ENCODE data around the gene CD40. TPM values are rescaled to one million over a fixed set of nuclear protein-coding genes. Genes with fewer than 3 reads are reported as not detected.

CD40 gene
- total RNA-seq, 3 donors from 2014 or later = 11.7 to 21.6 (median 17.0) TPM

DNA sequence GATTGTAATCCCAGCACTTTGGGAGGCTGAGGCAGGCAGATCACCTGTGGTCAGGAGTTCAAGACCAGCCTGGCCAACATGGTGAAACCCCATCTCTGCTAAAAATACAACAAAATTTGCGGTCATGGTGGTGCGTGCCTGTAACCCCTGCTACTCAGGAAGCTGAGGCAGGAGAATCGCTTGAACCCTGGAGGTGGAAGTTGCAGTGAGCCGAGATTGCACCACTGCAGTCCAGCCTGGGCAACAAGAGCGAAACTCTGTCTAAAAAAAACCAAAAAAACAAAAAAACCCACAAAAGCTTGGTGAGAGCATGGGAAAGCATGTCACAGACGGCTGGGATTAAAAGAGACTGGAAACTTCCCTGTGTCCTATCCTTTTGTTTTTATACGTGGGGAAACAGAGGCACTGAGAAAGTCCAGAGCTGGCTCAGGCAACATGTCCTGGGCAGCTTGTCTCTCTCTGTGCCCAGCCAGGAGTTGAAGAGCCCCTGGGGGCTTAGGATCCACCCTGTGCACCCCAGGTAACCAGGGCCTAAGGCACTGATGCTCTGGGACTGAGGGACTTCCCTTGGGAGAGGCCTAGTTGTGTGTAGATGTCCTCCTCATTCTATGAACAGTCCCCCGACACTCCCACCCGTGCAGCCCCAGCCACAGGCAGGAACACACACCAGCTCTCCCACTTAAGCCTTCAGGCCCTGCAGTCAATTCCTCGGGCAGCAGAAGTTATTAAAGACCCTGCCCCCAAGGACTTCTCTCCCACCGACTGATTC is 16.0 kb downstream of the CD40 start:
- Histone ChIP-seq H3K4me1 (peaks cover 0 to 13% of the 10 kb centered on the region in 2 donors), H3K9me3 (no peaks in the 10 kb centered on the region), H3K4me3 (no peak overlapping the region), H3K36me3 (no peaks in the 10 kb centered on the region), H3K27me3 (peaks cover 0 to 9% of the 10 kb centered on the region in 2 donors), H3K27ac (no peak overlapping the region)
- DNase-seq (ENCODE audit: low spot score in 2 of 2) = no peak
- intact Hi-C loops (cut with DNase I; ENCODE audit: low total_unique reads) = no loop called here
- TF ChIP-seq POLR2AphosphoS5 (IDR thresholded peaks at IDR 0.05) (no peak), POLR2A (IDR thresholded peaks at IDR 0.05) (no peak)
- TF ChIP-seq, protein P1, sequence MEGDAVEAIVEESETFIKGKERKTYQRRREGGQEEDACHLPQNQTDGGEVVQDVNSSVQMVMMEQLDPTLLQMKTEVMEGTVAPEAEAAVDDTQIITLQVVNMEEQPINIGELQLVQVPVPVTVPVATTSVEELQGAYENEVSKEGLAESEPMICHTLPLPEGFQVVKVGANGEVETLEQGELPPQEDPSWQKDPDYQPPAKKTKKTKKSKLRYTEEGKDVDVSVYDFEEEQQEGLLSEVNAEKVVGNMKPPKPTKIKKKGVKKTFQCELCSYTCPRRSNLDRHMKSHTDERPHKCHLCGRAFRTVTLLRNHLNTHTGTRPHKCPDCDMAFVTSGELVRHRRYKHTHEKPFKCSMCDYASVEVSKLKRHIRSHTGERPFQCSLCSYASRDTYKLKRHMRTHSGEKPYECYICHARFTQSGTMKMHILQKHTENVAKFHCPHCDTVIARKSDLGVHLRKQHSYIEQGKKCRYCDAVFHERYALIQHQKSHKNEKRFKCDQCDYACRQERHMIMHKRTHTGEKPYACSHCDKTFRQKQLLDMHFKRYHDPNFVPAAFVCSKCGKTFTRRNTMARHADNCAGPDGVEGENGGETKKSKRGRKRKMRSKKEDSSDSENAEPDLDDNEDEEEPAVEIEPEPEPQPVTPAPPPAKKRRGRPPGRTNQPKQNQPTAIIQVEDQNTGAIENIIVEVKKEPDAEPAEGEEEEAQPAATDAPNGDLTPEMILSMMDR (IDR thresholded peaks at IDR 0.05) = no peak

DNA sequence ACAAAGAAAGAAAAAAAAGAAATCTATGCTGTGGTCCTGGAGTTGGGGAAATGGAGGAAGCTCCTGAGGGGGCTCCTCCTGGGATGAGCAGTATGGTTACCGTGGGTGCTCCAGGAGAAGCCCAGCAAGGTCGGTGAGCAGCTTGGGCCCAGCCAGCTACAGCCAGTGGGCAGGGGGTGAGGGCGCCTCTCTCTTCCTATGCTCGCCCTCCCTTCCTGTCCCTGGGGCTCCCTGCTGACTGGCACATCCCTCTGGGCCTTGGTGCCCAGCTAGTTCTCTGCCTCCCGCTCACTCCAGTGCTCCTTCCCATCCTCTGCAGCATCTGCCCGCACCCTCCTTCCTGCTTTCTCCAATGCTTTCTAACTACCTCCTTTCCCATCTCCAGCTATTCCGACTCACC is 16.6 kb downstream of the CD40 start:
- intact Hi-C loops (cut with DNase I; ENCODE audit: low total_unique reads) = no loop called here
- H3K27me3 ChIP-seq = peaks cover 0 to 15% of the 10 kb centered on the region in 2 donors
- no peak overlapping the region for H3K4me3 ChIP-seq
- no peak overlapping the region for H3K27ac ChIP-seq
- no peak for DNase-seq (ENCODE audit: low spot score in 2 of 2)
- peaks cover 0 to 13% of the 10 kb centered on the region in 2 donors for H3K4me1 ChIP-seq
- H3K9me3 ChIP-seq = no peaks in the 10 kb centered on the region
- TF ChIP-seq, protein P1 (IDR thresholded peaks at IDR 0.05) = no peak
- no peak for TF ChIP-seq POLR2AphosphoS5 (IDR thresholded peaks at IDR 0.05)
- no peak for TF ChIP-seq POLR2A (IDR thresholded peaks at IDR 0.05)
- no peaks in the 10 kb centered on the region for H3K36me3 ChIP-seq

DNA sequence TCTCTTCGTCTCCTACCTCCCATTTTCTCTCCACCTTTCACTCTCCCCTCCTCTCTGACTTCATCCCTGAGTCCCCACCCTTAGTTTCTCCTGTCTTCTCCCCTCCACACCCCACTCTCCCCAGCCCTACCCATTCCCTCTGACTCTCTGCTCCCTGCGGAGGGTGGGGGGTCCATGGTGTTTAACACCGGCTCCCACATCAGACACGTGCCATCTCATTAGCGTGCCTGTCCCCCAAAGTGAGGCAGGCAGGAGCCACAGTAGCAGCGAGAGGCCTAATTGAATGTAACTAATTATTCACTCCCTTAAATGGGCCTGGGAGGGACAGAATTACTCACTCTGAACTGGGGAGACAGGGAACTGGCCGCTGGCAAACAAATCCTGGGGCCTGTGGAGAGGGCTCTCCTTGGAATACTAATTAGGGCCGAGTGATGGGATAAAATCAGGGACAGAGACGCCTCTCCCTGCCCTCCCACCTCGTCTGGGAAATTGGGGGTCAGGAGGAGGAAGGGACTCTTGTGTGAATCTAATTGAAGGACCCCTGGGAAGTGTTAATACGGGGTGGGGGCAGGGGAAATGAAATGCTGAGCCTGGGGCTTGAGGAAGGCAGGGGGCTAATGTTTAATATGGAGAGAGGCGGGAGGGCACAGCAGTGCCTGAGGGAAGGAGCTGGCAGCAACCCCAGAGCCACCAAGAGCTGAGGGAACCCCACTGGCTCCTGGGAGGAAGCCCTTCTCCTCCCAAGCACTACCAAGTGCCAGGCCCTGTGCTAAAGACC is 17.9 kb downstream of the CD40 start:
- Histone ChIP-seq H3K36me3 (no peaks in the 10 kb centered on the region), H3K4me1 (peaks cover 0 to 13% of the 10 kb centered on the region in 2 donors), H3K27ac (no peak overlapping the region), H3K27me3 (peaks cover 0 to 26% of the 10 kb centered on the region in 2 donors), H3K4me3 (no peak overlapping the region), H3K9me3 (no peaks in the 10 kb centered on the region)
- DNase-seq (ENCODE audit: low spot score in 2 of 2) = no peak
- intact Hi-C loops (cut with DNase I; ENCODE audit: low total_unique reads) = no loop called here
- TF ChIP-seq, protein P1 (IDR thresholded peaks at IDR 0.05) = no peak
- TF ChIP-seq POLR2AphosphoS5 (IDR thresholded peaks at IDR 0.05) (no peak), POLR2A (IDR thresholded peaks at IDR 0.05) (no peak)

DNA sequence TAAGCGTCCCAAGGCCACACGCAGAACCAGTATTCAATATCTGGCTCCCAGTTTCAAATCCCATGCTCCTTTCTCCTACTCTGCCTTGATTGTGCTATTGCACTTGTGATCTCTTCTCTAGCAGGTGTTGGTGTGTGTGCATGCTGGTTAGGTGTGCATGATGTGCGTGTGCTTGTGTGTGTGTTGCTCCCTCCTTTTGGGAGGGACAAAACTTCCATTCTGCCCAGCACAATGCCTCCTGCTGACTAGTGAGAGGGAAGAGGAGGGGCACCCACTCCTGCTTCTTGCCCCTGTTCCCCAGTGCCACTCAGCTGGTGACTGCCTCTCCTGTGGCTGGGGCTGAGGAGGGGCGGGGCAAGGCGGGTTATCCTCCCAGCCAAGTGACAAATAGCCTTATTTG is 19.7 kb downstream of the CD40 start:
- no peak overlapping the region for H3K27ac ChIP-seq
- H3K27me3 ChIP-seq = peaks cover 0 to 37% of the 10 kb centered on the region in 2 donors
- H3K4me3 ChIP-seq = no peak overlapping the region
- intact Hi-C loops (cut with DNase I; ENCODE audit: low total_unique reads) = no loop called here
- TF ChIP-seq POLR2A (IDR thresholded peaks at IDR 0.05) (no peak), POLR2AphosphoS5 (IDR thresholded peaks at IDR 0.05) (no peak)
- TF ChIP-seq, protein P1 (IDR thresholded peaks at IDR 0.05) = no peak
- H3K4me1 ChIP-seq = no peaks in the 10 kb centered on the region
- H3K9me3 ChIP-seq = no peaks in the 10 kb centered on the region
- H3K36me3 ChIP-seq = no peaks in the 10 kb centered on the region
- no peak for DNase-seq (ENCODE audit: low spot score in 2 of 2)

Data from breast epithelium (tissue), 4 donors.